Panc1 (cell line): ENCODE data around the gene S1PR5. TPM values are rescaled to one million over a fixed set of nuclear protein-coding genes. Genes with fewer than 3 reads are reported as not detected.

Source experiments
- ATAC-seq: fragments of 200-7000 bp; cut with Tn5 transposase; 2 replicates; pipeline ENCODE4 v1.9.1; 2020; ENCODE audit warnings: mild to moderate bottlenecking, moderate library complexity
- BruUV-seq: library from RNA; stranded (reverse); fragments of 400-500 nt; replicated peaks from 2 replicates; lab custom pipeline; 2021; lab: Mats Ljungman, UMichigan
- CTCF ChIA-PET: fragments of 300-600 bp; sonication (Branson Sonifier 250); formaldehyde crosslinking; loops from one replicate; lab custom pipeline; 2022; ENCODE audit warnings: antibody characterized with exemption; lab: Charles Lee
- POLR2A ChIA-PET: fragments of 300-600 bp; sonication (Branson Sonifier 250); formaldehyde crosslinking; loops from one replicate; lab custom pipeline; 2022; ENCODE audit warnings: antibody characterized with exemption; lab: Charles Lee
- DNase-seq: peaks from one replicate; pipeline ENCODE4 v3.0.0-alpha.2; 2010; ENCODE audit warnings: low read depth, low spot score
- H3K27ac ChIP-seq: 2 replicates; pipeline ENCODE4 v1.5.1; 2011; ENCODE audit warnings: mild to moderate bottlenecking, low read length, inconsistent platforms
- H3K27me3 ChIP-seq: fragments of 200-500 bp; sonication (Bioruptor generic); 2 replicates; pipeline ENCODE4 v1.6.0; 2014; ENCODE audit warnings: low read length, inconsistent platforms; ENCODE audit not compliant: control insufficient read depth, insufficient read depth
- H3K36me3 ChIP-seq: fragments of 200-500 bp; sonication (Bioruptor generic); 2 replicates; pipeline ENCODE4 v1.5.1; 2014; ENCODE audit warnings: inconsistent platforms, mild to moderate bottlenecking, low read length, moderate library complexity; ENCODE audit not compliant: control insufficient read depth, insufficient read depth
- H3K4me1 ChIP-seq: 2 replicates; pipeline ENCODE4 v1.5.1; 2011; ENCODE audit warnings: inconsistent platforms, mild to moderate bottlenecking, low read length, moderate library complexity; ENCODE audit not compliant: control insufficient read depth, insufficient read depth
- H3K4me3 ChIP-seq, 2 experiments: 2 replicates each; pipeline ENCODE4 v1.5.1; 2011 to 2012; ENCODE audit warnings: low read depth in 2 of 2, low read length in 2 of 2, mild to moderate bottlenecking in 2 of 2, inconsistent platforms in 1 of 2, moderate library complexity in 1 of 2
- H3K9me3 ChIP-seq: fragments of 200-500 bp; sonication (Bioruptor generic); 2 replicates; pipeline ENCODE4 v1.5.1; 2014; ENCODE audit warnings: low read depth, mild to moderate bottlenecking, inconsistent platforms, low read length, moderate library complexity; ENCODE audit not compliant: control insufficient read depth, insufficient read depth
- POLR2AphosphoS5 ChIP-seq: IDR thresholded peaks from 2 replicates; pipeline ENCODE4 v1.6.1; 2012; ENCODE audit warnings: mild to moderate bottlenecking, low read depth, low read length, moderate library complexity
- SIN3A ChIP-seq: IDR thresholded peaks from 2 replicates; pipeline ENCODE4 v1.6.1; 2012; ENCODE audit warnings: low read depth, mild to moderate bottlenecking, low read length, moderate library complexity, borderline replicate concordance; ENCODE audit not compliant: insufficient read depth
- TCF7L2 ChIP-seq: IDR thresholded peaks from 2 replicates; pipeline ENCODE4 v1.6.1; 2011; ENCODE audit warnings: mild to moderate bottlenecking, low read depth, low read length, inconsistent platforms
- in situ Hi-C: cut with HindIII; loops from 2 replicates; pipeline ENCODE4 v1.10.0; 2016; ENCODE audit warnings: low sequenced_read_pairs, low pct_unique_long_range_greater_than_20kb
- intact Hi-C: fragments of 100-400 bp; cut with micrococcal nuclease; formaldehyde crosslinking; loops from one replicate; pipeline ENCODE4 v1.10.0; 2022; ENCODE audit not compliant: unreplicated experiment
- total RNA-seq: library from RNA; stranded (reverse); gene quantifications from one replicate; pipeline ENCODE4 v1.2.1, GENCODE V29; 2021; ENCODE audit not compliant: unreplicated experiment
- TF ChIP-seq, protein P1 (sequence below), 2 experiments: IDR thresholded peaks; 2 replicates each; pipeline ENCODE4 v1.6.1; 2011 to 2012; ENCODE audit warnings: low read depth in 2 of 2, control low read depth in 1 of 2, low read length in 1 of 2, mild to moderate bottlenecking in 1 of 2, moderate library complexity in 1 of 2; ENCODE audit not compliant: insufficient read depth in 1 of 2
- TF ChIP-seq, protein P2 (sequence below): fragments of 450-650 bp; IDR thresholded peaks from 2 replicates; pipeline ENCODE4 v1.5.1; 2017; ENCODE audit warnings: mild to moderate bottlenecking

Gene S1PR5
- total RNA-seq, 1 experiment from 2014 or later, result 3.4 TPM

DNA sequence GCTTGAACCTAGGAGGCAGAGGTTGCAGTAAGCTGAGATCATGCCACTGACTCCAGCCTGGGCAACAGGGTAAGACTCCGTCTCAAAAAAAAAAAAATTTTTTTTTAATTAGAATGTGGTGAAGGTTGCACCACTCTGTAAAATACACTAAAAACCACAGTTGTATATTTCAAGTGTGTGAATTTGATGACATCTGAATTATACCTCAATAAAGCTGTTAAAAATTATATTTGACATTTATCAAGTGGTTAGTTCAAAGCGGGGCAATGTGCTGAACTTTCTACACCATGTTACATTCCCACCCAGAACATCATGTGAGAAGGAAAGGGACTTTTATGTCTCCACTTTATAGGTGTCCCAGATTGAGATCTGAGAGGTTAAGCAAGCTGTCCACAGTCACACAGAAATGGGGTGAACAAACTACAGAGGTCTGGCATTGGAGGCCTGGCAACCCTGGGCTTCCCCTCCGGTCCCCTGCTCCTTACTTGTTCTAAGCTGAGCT is 5.9 kb upstream of the S1PR5 start:
- Histone ChIP-seq H3K4me1 (peaks cover 7% of the 10 kb centered on the region), H3K27ac (no peak overlapping the region), H3K36me3 (no peaks in the 10 kb centered on the region), H3K4me3 (no peak overlapping the region), H3K27me3 (no peaks in the 10 kb centered on the region), H3K9me3 (no peaks in the 10 kb centered on the region)
- intact Hi-C loops, result no loop called here
- TF ChIP-seq, protein P1, sequence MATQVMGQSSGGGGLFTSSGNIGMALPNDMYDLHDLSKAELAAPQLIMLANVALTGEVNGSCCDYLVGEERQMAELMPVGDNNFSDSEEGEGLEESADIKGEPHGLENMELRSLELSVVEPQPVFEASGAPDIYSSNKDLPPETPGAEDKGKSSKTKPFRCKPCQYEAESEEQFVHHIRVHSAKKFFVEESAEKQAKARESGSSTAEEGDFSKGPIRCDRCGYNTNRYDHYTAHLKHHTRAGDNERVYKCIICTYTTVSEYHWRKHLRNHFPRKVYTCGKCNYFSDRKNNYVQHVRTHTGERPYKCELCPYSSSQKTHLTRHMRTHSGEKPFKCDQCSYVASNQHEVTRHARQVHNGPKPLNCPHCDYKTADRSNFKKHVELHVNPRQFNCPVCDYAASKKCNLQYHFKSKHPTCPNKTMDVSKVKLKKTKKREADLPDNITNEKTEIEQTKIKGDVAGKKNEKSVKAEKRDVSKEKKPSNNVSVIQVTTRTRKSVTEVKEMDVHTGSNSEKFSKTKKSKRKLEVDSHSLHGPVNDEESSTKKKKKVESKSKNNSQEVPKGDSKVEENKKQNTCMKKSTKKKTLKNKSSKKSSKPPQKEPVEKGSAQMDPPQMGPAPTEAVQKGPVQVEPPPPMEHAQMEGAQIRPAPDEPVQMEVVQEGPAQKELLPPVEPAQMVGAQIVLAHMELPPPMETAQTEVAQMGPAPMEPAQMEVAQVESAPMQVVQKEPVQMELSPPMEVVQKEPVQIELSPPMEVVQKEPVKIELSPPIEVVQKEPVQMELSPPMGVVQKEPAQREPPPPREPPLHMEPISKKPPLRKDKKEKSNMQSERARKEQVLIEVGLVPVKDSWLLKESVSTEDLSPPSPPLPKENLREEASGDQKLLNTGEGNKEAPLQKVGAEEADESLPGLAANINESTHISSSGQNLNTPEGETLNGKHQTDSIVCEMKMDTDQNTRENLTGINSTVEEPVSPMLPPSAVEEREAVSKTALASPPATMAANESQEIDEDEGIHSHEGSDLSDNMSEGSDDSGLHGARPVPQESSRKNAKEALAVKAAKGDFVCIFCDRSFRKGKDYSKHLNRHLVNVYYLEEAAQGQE (IDR thresholded peaks at IDR 0.05; ENCODE audit: insufficient read depth in 1 of 2, low read depth in 2 of 2, low read length in 1 of 2), result no peak
- TF ChIP-seq SIN3A (no peak), POLR2AphosphoS5 (no peak), TCF7L2 (no peak)
- TF ChIP-seq, protein P2, sequence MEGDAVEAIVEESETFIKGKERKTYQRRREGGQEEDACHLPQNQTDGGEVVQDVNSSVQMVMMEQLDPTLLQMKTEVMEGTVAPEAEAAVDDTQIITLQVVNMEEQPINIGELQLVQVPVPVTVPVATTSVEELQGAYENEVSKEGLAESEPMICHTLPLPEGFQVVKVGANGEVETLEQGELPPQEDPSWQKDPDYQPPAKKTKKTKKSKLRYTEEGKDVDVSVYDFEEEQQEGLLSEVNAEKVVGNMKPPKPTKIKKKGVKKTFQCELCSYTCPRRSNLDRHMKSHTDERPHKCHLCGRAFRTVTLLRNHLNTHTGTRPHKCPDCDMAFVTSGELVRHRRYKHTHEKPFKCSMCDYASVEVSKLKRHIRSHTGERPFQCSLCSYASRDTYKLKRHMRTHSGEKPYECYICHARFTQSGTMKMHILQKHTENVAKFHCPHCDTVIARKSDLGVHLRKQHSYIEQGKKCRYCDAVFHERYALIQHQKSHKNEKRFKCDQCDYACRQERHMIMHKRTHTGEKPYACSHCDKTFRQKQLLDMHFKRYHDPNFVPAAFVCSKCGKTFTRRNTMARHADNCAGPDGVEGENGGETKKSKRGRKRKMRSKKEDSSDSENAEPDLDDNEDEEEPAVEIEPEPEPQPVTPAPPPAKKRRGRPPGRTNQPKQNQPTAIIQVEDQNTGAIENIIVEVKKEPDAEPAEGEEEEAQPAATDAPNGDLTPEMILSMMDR, result no peak
- ATAC-seq, result no peak
- in situ Hi-C loops, result no loop called here
- POLR2A ChIA-PET, result interaction anchor here (0.7 kb wide), 1 partner anchor 14 kb away, joined by 4 read pairs; no protein-coding TSS in a partner anchor
- no TSS peak for BruUV-seq
- CTCF ChIA-PET, result interaction anchor here (0.6 to 0.7 kb wide), 2 partner anchors 11 to 38 kb away, joined by 3 to 8 read pairs; no protein-coding TSS in a partner anchor
- no peak for DNase-seq

DNA sequence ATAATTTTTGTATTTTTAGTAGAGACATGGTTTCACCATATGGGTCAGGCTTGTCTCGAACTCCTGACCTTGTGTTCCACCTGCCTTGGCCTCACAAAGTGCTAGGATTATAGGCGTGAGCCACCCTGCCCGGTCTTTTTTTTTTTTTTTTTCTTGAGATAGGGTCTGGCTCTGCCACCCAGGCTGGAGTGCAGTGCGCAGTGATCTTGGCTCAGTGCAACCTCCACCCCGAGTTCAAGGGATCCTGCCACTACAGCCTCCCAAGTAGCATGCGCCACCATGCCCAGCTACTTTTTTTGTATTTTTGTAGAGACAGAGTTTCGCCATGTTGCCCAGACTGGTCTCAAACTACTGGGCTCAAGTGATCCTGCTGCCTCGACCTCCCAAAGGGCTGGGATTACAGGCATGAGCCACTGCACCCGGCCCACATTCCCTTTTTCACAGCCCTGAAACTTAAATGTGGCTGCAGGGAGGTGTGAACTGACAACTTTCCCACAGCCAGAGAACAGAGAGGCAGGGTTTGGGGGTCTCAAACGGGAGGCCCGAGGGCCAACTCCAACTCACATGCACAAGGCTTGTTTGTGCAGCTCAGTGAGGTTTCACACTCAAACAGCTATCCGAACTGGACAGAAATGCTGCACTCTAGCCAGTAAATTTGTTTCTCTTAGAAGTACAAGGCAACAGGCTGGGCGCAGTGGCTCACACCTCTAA is 4.4 kb upstream of the S1PR5 start:
- Histone ChIP-seq H3K36me3 (no peaks in the 10 kb centered on the region; the same call in 1 of the 2 replicates), H3K4me3 (no peak overlapping the region), H3K27me3 (no peaks in the 10 kb centered on the region), H3K4me1 (peaks cover 11% of the 10 kb centered on the region), H3K27ac (no peak overlapping the region), H3K9me3 (no peaks in the 10 kb centered on the region)
- ChIA-PET CTCF (no interaction called here), POLR2A (no interaction called here)
- in situ Hi-C loops, result no loop called here
- BruUV-seq, result no TSS peak
- ATAC-seq (no peak), DNase-seq (no peak)
- intact Hi-C loops, result no loop called here
- TF ChIP-seq SIN3A (no peak), POLR2AphosphoS5 (no peak), TCF7L2 (no peak)
- TF ChIP-seq, protein P1 (IDR thresholded peaks at IDR 0.05; ENCODE audit: insufficient read depth in 1 of 2, low read depth in 2 of 2, low read length in 1 of 2), result no peak
- TF ChIP-seq, protein P2, result no peak
